Measurements from ENCODE around the gene MAN1C1. TPM values are rescaled to one million over a fixed set of nuclear protein-coding genes. Genes with fewer than 3 reads are reported as not detected.

MAN1C1 gene
- total RNA-seq, 2 experiments from 2014 or later = 3.7 to 4.4 TPM

GRCh38 chr1:25620701-25621350 lies 4.2 kb downstream of the MAN1C1 start:
- CTCF ChIA-PET = interaction anchor here (0.8 to 4.0 kb wide), 19 partner anchors 7 to 187 kb away, joined by 3 to 43 read pairs (median 12); partner anchors contain the start of gene SELENON
- no peak for ATAC-seq
- POLR2A ChIA-PET = interaction anchor here (0.7 to 3.6 kb wide), 5 partner anchors 17 to 149 kb away, joined by 3 to 19 read pairs (median 3); no protein-coding TSS in a partner anchor

GRCh38 chr1:25621876-25622275 lies 5.3 kb downstream of the MAN1C1 start:
- no peak for TF ChIP-seq CTCF (IDR thresholded peaks at IDR 0.05)
- ChIA-PET POLR2A (interaction anchor here (0.7 to 3.3 kb wide), 4 partner anchors 10 to 62 kb away, joined by 3 to 15 read pairs (median 3); no protein-coding TSS in a partner anchor), CTCF (interaction anchor here (0.8 to 4.0 kb wide), 10 partner anchors 10 to 177 kb away, joined by 3 to 43 read pairs (median 4); partner anchors contain the start of gene SELENON)
- DNase-seq (peak; percentile 33), ATAC-seq (no peak)
- intact Hi-C loops (cut with micrococcal nuclease) = loop anchor here (5.0 kb wide), 2 partner anchors 55 to 175 kb away; no protein-coding TSS in a partner anchor
- Mint-ChIP-seq H3K27me3 (peaks cover 3% of the 10 kb centered on the region), H3K9me3 (peaks cover 4% of the 10 kb centered on the region), H3K36me3 (ENCODE audit: low read depth) (peaks cover 3% of the 10 kb centered on the region), H3K4me3 (peak overlapping the region; percentile 4), H3K4me1 (ENCODE audit: low read depth) (peaks cover 70% of the 10 kb centered on the region), H3K27ac (no peak overlapping the region)

More at GRCh38 chr1:25620701-25621350, 4.2 kb downstream of the MAN1C1 start:
- no peak for DNase-seq
- Mint-ChIP-seq H3K27me3 (peaks cover 3% of the 10 kb centered on the region), H3K36me3 (ENCODE audit: low read depth) (no peaks in the 10 kb centered on the region), H3K9me3 (no peaks in the 10 kb centered on the region), H3K4me1 (ENCODE audit: low read depth) (peaks cover 72% of the 10 kb centered on the region), H3K4me3 (peak overlapping the region; percentile 78), H3K27ac (peak overlapping the region; percentile 4)
- no peak for TF ChIP-seq CTCF (IDR thresholded peaks at IDR 0.05)
- intact Hi-C loops (cut with micrococcal nuclease) = loop anchor here (5.0 kb wide), 2 partner anchors 56 to 176 kb away; no protein-coding TSS in a partner anchor

- POLR2A ChIA-PET = interaction anchor here (0.7 to 3.3 kb wide), 4 partner anchors 9 to 54 kb away, joined by 3 to 15 read pairs (median 4); no protein-coding TSS in a partner anchor
- no peak overlapping the region for H3K27ac Mint-ChIP-seq
- peaks cover 3% of the 10 kb centered on the region for H3K27me3 Mint-ChIP-seq
- CTCF ChIA-PET = interaction anchor here (0.8 to 3.2 kb wide), 9 partner anchors 10 to 149 kb away, joined by 3 to 20 read pairs (median 5); no protein-coding TSS in a partner anchor
- DNase-seq (peak; percentile 61), ATAC-seq (peak; percentile 57)
- peaks cover 75% of the 10 kb centered on the region for H3K4me1 Mint-ChIP-seq (ENCODE audit: low read depth)
- peaks cover 3% of the 10 kb centered on the region for H3K36me3 Mint-ChIP-seq (ENCODE audit: low read depth)
- no peak overlapping the region for H3K4me3 Mint-ChIP-seq
- peak; percentile 42 for TF ChIP-seq CTCF (IDR thresholded peaks at IDR 0.05)
- intact Hi-C loops (cut with micrococcal nuclease) = loop anchor here (5.0 kb wide), 2 partner anchors 55 to 175 kb away; no protein-coding TSS in a partner anchor
- H3K9me3 Mint-ChIP-seq = peaks cover 4% of the 10 kb centered on the region
These were observed 5.9 kb downstream of the MAN1C1 start for GRCh38 chr1:25622531-25622930.

GRCh38 chr1:25623007-25623406 lies 6.4 kb downstream of the MAN1C1 start:
- POLR2A ChIA-PET = interaction anchor here (0.8 to 3.3 kb wide), 8 partner anchors 9 to 152 kb away, joined by 3 to 15 read pairs (median 4); no protein-coding TSS in a partner anchor
- no peak overlapping the region for H3K4me3 Mint-ChIP-seq
- peaks cover 3% of the 10 kb centered on the region for H3K36me3 Mint-ChIP-seq (ENCODE audit: low read depth)
- CTCF ChIA-PET = interaction anchor here (0.8 to 3.2 kb wide), 11 partner anchors 8 to 148 kb away, joined by 3 to 20 read pairs (median 6); no protein-coding TSS in a partner anchor
- peaks cover 4% of the 10 kb centered on the region for H3K9me3 Mint-ChIP-seq
- TF ChIP-seq CTCF (IDR thresholded peaks at IDR 0.05) = no peak
- peaks cover 3% of the 10 kb centered on the region for H3K27me3 Mint-ChIP-seq
- intact Hi-C loops (cut with micrococcal nuclease) = loop anchor here (5.0 kb wide), 2 partner anchors 54 to 174 kb away; no protein-coding TSS in a partner anchor
- peaks cover 76% of the 10 kb centered on the region for H3K4me1 Mint-ChIP-seq (ENCODE audit: low read depth)
- H3K27ac Mint-ChIP-seq = no peak overlapping the region
- no peak for ATAC-seq
- no peak for DNase-seq
